ENCODE results near the gene PPP3CA.

The PPP3CA gene

DNA sequence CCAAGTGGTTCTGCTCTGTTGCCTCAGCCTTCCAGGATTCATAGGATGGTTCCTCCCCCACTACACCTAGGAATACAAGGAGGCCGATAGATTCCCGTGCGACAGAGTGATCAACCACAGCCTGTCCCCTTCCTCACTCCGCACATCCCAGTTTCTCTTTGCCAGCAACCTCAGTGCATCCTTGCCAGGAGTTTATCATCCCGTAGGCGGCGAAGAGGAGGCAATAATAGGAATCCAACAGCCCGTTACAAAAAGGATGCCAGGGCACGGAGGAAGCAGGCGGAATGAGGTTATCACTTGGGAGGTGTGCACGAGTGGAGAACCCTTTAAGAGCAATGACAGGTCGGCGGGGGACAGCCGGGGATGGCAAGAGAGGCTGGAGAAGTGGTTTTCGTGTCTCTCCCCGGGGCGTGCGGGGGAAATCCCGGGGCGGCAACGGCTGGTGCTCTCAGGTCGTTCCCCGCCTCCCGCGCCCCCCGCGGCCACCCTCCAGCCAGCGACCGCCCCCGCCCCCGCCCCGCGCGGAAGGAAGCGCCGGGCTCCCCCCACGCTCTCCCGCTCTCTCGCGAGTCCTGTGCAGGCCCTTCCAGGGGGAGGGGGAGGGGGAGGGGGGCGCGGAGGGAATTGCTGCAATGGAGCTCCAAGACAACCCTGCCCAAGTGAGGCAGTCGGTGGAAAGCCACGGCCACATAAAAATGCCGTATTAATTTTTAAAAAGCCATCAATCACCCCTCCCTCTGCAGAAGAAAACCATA lies 1.6 kb downstream of the PPP3CA start:
- Mint-ChIP-seq H3K27ac (peak overlapping the region; percentile 76), H3K27me3 (peaks cover 13% of the 10 kb centered on the region), H3K4me1 (ENCODE audit: low read depth) (peaks cover 31% of the 10 kb centered on the region), H3K9me3 (ENCODE audit: low read depth) (no peaks in the 10 kb centered on the region), H3K36me3 (no peaks in the 10 kb centered on the region), H3K4me3 (peak overlapping the region; percentile 94)

DNA sequence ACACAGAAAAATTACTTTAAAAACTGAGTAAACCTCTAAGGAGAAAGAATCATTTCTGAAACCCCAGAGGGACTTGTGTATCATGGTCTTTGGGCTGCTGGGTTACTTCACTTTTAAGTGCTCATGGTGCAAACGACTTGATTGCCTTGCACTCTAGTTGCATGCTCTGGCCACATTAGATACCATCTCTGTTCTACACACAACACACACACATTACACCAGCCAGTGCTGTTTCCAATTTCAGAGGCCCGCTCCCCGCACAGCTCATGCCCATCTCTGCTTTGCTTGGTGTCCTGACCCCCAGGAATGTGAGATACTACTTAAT lies 2.1 kb downstream of the PPP3CA start:
- peaks cover 13% of the 10 kb centered on the region for H3K27me3 Mint-ChIP-seq
- no peaks in the 10 kb centered on the region for H3K9me3 Mint-ChIP-seq (ENCODE audit: low read depth)
- peak overlapping the region; percentile 93 for H3K4me3 Mint-ChIP-seq
- H3K4me1 Mint-ChIP-seq (ENCODE audit: low read depth): peaks cover 33% of the 10 kb centered on the region
- H3K27ac Mint-ChIP-seq: peak overlapping the region; percentile 76
- H3K36me3 Mint-ChIP-seq: no peaks in the 10 kb centered on the region

DNA sequence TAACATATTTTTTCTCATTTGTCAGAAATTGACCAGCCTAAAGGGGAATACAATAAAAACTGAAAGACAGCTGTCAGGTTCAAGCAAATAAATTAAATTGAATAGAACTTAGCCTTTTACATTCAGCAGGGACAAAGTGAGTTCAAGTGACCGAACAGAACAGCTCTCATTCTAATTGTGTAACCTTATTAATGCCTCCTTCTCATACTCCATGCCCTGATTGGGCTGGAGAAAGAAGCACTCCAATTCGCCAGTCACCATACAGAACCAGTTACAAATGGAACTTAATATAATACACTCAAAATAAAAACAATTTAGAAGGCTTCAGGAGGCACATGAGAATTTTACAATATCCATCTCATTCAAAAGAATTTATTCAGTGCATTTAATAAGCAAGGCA lies 8.0 kb downstream of the PPP3CA start:
- H3K27ac Mint-ChIP-seq: no peak overlapping the region
- H3K4me1 Mint-ChIP-seq (ENCODE audit: low read depth): peaks cover 51% of the 10 kb centered on the region
- no peak overlapping the region for H3K4me3 Mint-ChIP-seq
- peaks cover 3% of the 10 kb centered on the region for H3K36me3 Mint-ChIP-seq
- H3K27me3 Mint-ChIP-seq: no peaks in the 10 kb centered on the region
- H3K9me3 Mint-ChIP-seq (ENCODE audit: low read depth): no peaks in the 10 kb centered on the region

DNA sequence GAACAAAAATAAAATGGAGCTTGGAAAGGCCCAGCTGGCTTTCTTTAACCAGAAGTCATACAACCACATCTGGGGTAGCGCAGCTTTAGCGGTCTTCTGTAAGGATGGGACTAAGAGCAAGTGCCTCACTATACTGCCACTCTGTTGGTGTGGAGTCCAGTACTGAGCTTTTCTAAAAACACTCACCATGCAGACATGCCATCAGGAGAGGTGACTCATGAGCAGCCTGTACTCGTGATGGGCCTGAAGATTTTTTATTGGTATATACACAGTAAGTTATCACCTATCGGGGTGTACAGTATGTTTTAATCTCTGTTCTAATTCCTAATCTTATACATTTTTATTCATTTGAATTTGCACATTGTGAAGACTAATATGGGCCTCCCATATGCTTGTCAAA lies 9.6 kb downstream of the PPP3CA start:
- Mint-ChIP-seq H3K27ac (no peak overlapping the region), H3K36me3 (peaks cover 3% of the 10 kb centered on the region), H3K9me3 (ENCODE audit: low read depth) (no peaks in the 10 kb centered on the region), H3K4me1 (ENCODE audit: low read depth) (peaks cover 46% of the 10 kb centered on the region), H3K27me3 (no peaks in the 10 kb centered on the region), H3K4me3 (no peak overlapping the region)

DNA sequence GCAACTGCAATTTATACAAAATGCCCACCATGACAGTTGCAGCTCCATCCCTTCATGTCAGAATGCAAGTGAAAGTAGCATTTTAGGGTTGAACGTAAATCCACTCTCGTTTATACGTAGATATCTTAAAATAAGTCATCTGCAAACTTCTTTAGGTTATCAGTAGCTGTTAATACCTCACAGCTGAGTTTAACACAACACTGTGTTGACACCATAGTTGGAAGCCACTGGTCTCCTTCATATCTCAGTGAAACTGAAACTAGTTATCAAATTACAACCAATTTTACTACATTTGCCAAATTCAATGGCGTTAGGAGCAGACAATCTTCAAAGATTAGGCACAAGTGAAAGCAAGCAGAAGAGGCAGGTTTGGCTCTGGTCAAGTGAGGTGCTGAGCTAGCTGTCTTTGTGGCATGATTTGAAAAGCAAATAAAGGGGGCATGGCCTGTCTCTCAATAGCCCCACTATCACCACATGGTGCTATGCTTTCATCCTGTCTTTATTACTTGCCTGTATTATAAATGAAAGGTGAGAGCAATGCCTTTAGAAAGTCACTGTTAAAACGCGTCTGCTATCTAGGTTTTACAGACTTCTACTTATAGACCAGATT lies 12.3 kb downstream of the PPP3CA start:
- no peaks in the 10 kb centered on the region for H3K9me3 Mint-ChIP-seq (ENCODE audit: low read depth)
- no peak overlapping the region for H3K4me3 Mint-ChIP-seq
- H3K36me3 Mint-ChIP-seq: peaks cover 7% of the 10 kb centered on the region
- no peak overlapping the region for H3K27ac Mint-ChIP-seq
- no peaks in the 10 kb centered on the region for H3K27me3 Mint-ChIP-seq
- H3K4me1 Mint-ChIP-seq (ENCODE audit: low read depth): peaks cover 45% of the 10 kb centered on the region

DNA sequence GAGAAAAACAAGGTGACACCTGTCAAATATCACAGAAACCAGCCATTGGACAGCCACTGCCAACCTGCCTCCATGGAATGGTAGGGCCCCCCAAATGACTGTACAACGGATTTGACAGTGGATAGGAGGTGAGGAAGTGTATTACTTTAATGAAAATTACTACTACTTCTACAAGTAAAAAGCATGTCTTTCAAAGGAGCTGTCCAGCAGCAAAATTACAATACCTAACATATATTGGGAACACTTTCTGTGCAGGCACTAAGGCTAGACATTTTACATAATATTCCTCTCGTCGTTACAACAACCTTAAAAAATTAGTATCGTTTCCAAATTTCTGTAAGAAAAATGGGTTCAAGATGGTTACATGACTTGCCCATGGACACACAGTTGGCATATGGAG lies 14.9 kb downstream of the PPP3CA start:
- Mint-ChIP-seq H3K4me1 (ENCODE audit: low read depth) (peaks cover 54% of the 10 kb centered on the region), H3K4me3 (no peak overlapping the region), H3K27ac (no peak overlapping the region), H3K36me3 (peaks cover 7% of the 10 kb centered on the region), H3K9me3 (ENCODE audit: low read depth) (no peaks in the 10 kb centered on the region), H3K27me3 (no peaks in the 10 kb centered on the region)

DNA sequence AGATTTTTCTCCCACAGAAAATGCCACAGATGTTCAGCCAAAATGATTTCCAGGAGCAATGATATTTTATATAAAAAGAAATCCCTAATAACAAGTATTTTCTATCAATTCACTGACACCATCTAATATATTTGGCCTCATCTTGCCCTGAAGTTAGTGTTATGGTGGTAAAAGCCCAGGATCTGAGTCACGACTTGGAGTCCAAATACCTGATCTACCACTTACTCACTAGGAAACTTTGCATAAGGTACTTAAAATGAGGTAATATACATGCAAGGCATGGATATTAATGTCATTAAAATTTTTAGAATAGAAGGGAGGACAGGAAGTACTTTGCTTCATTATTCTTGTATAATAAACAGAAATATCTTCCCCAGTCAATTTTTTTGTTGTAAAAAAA lies 16.3 kb downstream of the PPP3CA start:
- H3K4me3 Mint-ChIP-seq: no peak overlapping the region
- peaks cover 7% of the 10 kb centered on the region for H3K36me3 Mint-ChIP-seq
- H3K4me1 Mint-ChIP-seq (ENCODE audit: low read depth): peaks cover 58% of the 10 kb centered on the region
- no peak overlapping the region for H3K27ac Mint-ChIP-seq
- H3K27me3 Mint-ChIP-seq: no peaks in the 10 kb centered on the region
- no peaks in the 10 kb centered on the region for H3K9me3 Mint-ChIP-seq (ENCODE audit: low read depth)

DNA sequence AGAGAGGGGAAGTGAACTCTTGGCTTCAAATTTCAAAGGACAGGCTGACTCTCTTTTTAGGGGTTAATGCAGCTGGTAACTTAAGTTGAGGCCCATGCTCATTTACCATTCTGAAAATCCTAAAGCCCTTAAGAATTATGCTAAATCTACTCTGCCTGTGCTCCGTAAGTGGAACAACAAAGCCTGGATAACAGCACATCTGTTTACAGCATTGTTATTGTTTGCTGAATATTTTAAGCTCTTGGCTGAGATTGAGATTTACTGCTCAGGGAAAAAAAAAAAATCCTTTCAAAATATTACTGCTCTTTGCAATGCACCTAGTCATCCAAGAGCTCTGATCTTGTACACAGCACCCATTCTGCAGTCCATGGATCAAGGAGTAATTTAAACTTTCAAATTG lies 17.7 kb downstream of the PPP3CA start:
- H3K4me3 Mint-ChIP-seq: no peak overlapping the region
- no peaks in the 10 kb centered on the region for H3K27me3 Mint-ChIP-seq
- H3K36me3 Mint-ChIP-seq: peaks cover 6% of the 10 kb centered on the region
- no peaks in the 10 kb centered on the region for H3K9me3 Mint-ChIP-seq (ENCODE audit: low read depth)
- peaks cover 55% of the 10 kb centered on the region for H3K4me1 Mint-ChIP-seq (ENCODE audit: low read depth)
- no peak overlapping the region for H3K27ac Mint-ChIP-seq

DNA sequence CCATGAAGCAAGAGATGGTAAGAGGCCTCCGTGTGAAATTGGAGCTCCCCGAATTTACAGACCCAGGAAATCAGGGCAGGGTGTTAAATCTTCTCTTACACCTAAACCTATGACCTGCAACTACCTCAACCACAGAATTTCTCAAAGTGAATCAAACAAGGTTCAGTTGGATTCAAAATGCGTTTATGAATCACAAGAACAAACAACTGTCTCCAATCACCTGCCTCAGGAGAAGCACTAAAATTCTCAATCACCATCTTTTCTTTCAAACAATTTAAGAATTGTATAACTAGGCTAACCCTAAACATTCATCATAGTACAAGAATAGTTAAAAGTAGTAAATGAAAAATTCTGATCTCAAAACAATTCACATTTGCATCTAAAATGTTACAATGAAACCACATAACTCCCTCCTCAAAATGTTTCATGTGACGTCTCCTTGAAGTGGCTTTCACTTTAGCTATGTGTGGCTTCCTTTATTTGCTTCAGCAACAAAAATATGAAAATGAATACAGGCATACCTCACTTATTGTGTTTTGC lies 19.2 kb downstream of the PPP3CA start:
- Mint-ChIP-seq H3K9me3 (ENCODE audit: low read depth) (no peaks in the 10 kb centered on the region), H3K27ac (peak overlapping the region; percentile 31)

DNA sequence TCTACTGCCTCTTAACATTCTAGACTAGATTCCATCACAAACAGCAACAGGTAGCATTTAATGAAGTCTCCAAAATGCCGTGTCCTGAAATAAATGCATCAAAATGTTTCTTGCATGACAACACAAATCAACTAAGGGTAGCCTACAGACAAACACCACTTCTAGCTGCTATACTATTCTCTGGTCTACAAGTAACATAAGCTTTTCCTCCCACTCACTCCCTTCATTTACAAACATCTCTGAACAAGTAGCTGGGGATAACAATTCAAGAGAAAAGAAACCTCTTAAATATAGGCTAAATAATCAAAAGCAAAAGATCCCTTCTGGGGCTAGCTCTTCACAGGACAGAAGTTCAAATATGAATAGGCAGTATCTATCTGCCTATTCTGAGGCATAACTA lies 20.8 kb downstream of the PPP3CA start:
- peaks cover 67% of the 10 kb centered on the region for H3K4me1 Mint-ChIP-seq (ENCODE audit: low read depth)
- no peaks in the 10 kb centered on the region for H3K27me3 Mint-ChIP-seq
- no peak overlapping the region for H3K4me3 Mint-ChIP-seq
- peaks cover 2% of the 10 kb centered on the region for H3K36me3 Mint-ChIP-seq
- H3K9me3 Mint-ChIP-seq (ENCODE audit: low read depth): no peaks in the 10 kb centered on the region
- no peak overlapping the region for H3K27ac Mint-ChIP-seq

More for the DNA sequence above, 19.2 kb downstream of the PPP3CA start:
- H3K4me1 Mint-ChIP-seq (ENCODE audit: low read depth): peaks cover 61% of the 10 kb centered on the region
- peak overlapping the region; percentile 69 for H3K4me3 Mint-ChIP-seq
- peaks cover 6% of the 10 kb centered on the region for H3K36me3 Mint-ChIP-seq
- no peaks in the 10 kb centered on the region for H3K27me3 Mint-ChIP-seq

DNA sequence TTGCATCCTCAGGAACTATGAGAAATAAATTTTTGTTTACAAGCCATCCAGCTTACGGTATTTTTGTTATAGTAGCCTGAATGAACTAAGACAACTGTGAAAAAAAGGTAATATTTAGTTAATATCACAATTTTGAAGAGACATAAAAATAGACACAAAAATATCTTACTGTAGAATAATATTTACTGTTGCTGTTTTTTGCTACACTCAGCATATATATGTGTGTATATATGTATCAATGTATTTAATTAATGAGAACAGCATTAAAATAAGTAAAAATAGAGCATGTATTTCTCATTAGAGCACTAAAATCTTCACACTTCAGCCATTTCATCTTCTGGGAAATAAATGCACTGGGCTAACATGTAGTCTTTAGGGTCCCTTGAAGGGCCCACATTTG lies 24.6 kb downstream of the PPP3CA start:
- no peaks in the 10 kb centered on the region for H3K27me3 Mint-ChIP-seq
- no peak overlapping the region for H3K27ac Mint-ChIP-seq
- peaks cover 44% of the 10 kb centered on the region for H3K4me1 Mint-ChIP-seq (ENCODE audit: low read depth)
- H3K4me3 Mint-ChIP-seq: no peak overlapping the region
- no peaks in the 10 kb centered on the region for H3K9me3 Mint-ChIP-seq (ENCODE audit: low read depth)
- H3K36me3 Mint-ChIP-seq: peaks cover 2% of the 10 kb centered on the region

DNA sequence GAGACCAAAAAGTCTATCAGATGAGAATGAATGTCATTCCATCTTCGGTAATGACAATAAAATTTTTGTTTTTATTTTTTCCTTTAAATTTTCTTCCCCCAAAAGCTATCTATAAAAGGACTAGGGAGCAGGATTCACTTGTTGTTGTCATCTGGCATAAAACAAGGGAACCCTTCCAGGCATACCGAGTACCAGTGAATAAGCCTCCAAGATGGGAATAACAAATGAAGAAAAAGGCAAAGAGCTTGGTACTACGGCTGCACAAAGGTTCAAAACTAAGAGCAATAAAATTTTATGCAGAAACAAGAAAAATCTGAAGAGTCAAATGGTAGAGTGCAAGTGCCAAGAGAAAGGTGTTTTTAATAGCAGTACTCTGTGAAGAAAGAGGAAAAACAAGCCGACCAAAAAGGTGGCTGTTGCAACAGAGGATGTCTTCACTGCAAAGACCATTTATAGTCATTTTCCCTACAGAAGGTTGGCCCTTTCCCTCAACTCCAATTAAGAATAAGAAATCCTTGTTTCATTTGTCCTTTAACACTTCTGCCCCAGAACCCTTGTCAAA lies 25.8 kb downstream of the PPP3CA start:
- Mint-ChIP-seq H3K36me3 (peaks cover 2% of the 10 kb centered on the region), H3K27ac (no peak overlapping the region), H3K4me1 (ENCODE audit: low read depth) (peaks cover 34% of the 10 kb centered on the region), H3K9me3 (ENCODE audit: low read depth) (no peaks in the 10 kb centered on the region), H3K27me3 (no peaks in the 10 kb centered on the region), H3K4me3 (no peak overlapping the region)

DNA sequence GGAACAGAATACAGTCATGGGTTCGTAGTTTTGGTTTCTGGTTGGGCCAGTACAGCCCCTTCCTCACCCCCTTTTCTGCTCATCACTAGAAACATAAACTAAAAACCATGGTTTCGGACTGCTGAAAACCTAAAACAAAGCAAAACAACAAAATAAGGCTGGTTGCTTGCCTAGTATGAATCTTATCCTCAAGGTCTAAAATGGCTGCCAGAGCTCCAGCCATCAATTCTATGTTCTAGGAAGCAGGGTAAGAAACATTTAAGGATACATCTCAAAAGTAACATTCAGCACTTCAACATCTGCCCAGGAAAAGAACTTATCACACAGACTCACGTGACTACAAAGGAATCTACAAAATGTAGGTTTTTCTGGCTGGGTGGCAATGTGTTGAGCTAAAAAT lies 31.5 kb downstream of the PPP3CA start:
- Mint-ChIP-seq H3K27ac (no peak overlapping the region), H3K9me3 (ENCODE audit: low read depth) (peaks cover 8% of the 10 kb centered on the region), H3K4me3 (no peak overlapping the region), H3K4me1 (ENCODE audit: low read depth) (peaks cover 10% of the 10 kb centered on the region), H3K36me3 (peaks cover 4% of the 10 kb centered on the region), H3K27me3 (no peaks in the 10 kb centered on the region)

DNA sequence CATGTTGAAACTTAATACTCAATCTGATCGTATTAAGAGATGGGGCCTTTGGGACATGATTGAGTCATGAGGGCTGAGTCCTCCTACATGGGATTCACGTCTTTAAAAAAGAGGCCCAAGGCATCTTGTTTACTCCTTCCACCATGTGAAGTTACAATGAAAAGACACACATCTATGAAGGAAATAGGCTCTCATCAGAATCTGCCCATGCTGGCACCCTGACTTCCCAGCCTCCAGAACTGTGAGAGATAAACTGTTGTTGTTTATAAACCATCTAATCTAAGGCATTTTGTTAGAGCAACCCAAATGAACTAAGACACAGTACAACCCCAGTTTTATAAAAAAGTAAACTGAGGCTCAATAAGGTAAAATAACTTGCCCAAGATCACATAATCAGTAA lies 32.3 kb downstream of the PPP3CA start:
- Mint-ChIP-seq H3K4me1 (ENCODE audit: low read depth) (peaks cover 12% of the 10 kb centered on the region), H3K36me3 (peaks cover 4% of the 10 kb centered on the region), H3K9me3 (ENCODE audit: low read depth) (peaks cover 8% of the 10 kb centered on the region), H3K4me3 (no peak overlapping the region), H3K27ac (no peak overlapping the region), H3K27me3 (no peaks in the 10 kb centered on the region)

DNA sequence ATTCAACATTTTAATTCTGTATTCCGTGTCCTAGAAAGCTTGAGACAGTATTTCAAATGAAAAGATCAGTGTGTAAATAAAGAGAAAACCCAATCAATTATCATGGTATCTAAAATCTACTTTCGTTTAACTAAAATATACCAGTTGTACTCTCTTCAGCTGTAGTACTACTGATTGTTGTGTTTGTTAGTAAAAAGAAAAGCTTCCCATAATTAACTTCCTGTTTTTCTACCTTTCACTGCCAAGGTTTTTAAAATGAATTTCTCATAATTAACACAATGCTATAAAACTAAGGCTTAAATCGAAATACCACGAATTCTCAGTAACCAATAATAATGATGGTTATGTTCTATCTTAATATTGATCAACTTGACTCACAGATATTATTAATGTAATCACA lies 37.4 kb downstream of the PPP3CA start:
- no peaks in the 10 kb centered on the region for H3K27me3 Mint-ChIP-seq
- H3K36me3 Mint-ChIP-seq: peaks cover 4% of the 10 kb centered on the region
- peaks cover 39% of the 10 kb centered on the region for H3K4me1 Mint-ChIP-seq (ENCODE audit: low read depth)
- no peak overlapping the region for H3K4me3 Mint-ChIP-seq
- H3K27ac Mint-ChIP-seq: no peak overlapping the region
- H3K9me3 Mint-ChIP-seq (ENCODE audit: low read depth): no peaks in the 10 kb centered on the region
